HEK293T (cell line): Measurements from ENCODE around the gene ZDHHC7.

Source experiments
- BHLHE40 ChIP-seq: fragments of 450-650 bp; IDR thresholded peaks from 2 replicates; pipeline ENCODE4 v1.6.1; 2016; ENCODE audit warnings: mild to moderate bottlenecking, moderate library complexity, borderline replicate concordance
- FOXK2 ChIP-seq: fragments of 450-650 bp; IDR thresholded peaks from 2 replicates; pipeline ENCODE4 v1.6.1; 2016; ENCODE audit warnings: mild to moderate bottlenecking
- LEF1 ChIP-seq: fragments of 450-650 bp; IDR thresholded peaks from 2 replicates; pipeline ENCODE4 v1.6.1; 2017; ENCODE audit warnings: mild to moderate bottlenecking, borderline replicate concordance

DNA sequence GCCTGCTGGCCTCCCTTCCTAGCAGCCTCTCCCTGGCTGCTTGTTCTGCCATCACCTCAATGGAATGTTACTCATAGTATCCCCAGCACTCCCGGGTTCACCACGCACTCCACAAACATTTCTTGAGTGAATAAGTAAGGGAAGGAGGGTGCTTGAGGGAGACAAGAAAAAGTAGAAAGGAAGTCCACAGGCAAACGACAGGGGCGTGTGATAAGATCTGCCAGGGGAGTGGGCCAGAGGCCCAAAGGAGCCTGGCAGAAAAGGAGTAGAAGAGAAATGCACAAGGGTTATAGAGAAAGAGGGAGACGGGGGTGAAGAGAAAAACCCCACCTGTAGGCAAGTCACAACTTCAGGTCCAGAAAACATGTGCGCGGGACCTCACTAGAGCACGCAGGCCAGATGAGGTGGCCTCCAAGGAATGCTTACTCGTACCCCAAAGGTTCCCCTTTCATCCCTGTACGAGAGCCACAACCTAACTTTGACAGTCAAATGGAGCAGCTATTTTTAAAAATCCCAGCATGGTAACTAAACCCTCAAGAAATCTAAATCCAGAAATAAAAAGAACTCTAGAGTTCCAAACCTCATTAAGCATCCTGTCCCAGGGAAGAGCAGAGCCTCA is 6.6 kb downstream of the ZDHHC7 start:
- no peak for TF ChIP-seq LEF1
- TF ChIP-seq FOXK2 = no peak
- TF ChIP-seq BHLHE40 = no peak
